NCI-H2029 treated with DMSO at 0.1 percent for 48 hours (cell line): Measurements from ENCODE around the gene FXN.
"Not testable (repeated sequence)": the region's sequence is repeated elsewhere in the genome, so short reads cannot be mapped to it uniquely, and the experiment has no call there.

Source experiments
- DNase-seq: peaks from one replicate; lab custom pipeline; 2025; lab: John Stamatoyannopoulos, UW

FXN gene

DNA sequence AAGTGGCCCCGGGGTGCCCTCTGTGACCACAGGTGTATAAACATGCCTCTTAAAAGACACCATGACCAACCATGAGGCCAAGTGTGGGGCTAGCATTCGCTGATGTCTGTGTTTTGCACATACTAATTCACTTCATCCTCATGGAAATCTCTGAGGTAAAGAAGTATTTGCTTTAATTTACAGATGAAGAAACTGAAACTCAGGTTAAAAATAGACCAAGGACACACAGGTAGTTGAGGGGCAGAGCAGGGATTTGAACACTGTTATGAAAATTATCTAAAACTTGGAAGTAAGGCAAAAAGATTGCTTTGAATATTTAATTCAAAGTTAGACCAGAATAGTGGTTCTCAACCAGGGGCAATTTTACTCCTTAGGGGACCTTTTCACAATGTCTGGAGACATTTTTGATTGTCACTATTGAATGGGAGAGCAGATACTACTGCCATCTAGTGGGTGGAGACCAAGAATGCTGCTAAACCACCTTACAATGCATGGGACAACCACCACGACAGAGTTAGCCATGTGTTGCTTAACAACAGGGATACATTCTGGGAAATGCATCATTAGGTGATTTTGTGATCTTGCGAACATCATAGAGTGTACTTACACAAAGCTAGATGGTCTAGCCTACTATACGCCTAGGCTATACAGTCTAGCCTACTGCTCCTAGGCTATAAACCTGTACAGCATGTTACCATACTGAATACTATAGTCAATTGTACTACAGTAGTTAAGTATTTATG, 8.0 kb upstream of the FXN start:
- peak; percentile 84 for DNase-seq

DNA sequence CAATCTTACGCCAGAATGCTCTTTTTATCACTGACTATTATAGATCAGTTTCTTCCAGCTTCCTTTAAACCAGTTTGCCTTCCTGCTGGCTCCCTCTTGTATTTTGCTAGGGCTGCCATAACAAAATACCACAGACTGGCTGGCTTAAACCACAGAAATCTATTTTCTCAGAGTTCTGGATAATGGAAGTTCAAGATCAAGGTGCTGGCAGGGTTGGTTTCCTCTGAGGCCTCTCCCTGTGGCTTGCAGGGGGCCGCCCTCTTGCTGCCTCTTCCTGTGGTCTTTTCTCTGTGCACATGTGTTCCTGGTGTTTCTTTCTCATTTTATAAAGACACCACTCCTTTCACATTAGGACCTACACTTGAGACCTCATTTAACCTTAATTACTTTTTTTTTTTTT, 6.8 kb upstream of the FXN start:
- no peak for DNase-seq

DNA sequence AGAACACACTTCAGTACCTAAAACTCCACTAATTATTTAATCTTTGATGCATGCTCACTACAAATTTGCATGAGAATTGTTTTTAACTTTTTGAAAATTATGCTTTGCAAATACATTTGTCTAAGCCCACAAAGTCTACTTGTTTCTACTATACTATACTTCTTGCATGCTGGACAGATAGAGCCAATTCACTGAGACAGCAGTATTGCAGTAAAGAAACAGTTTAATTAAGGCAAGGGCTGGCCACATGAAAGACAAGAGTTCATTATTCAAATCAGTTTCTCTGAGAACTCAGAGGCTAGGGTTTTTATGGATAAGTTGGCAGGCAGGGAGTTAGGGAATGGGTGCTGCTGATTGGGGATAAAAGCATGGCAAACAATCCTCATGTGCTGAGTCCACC, 6.0 kb upstream of the FXN start:
- no peak for DNase-seq

DNA sequence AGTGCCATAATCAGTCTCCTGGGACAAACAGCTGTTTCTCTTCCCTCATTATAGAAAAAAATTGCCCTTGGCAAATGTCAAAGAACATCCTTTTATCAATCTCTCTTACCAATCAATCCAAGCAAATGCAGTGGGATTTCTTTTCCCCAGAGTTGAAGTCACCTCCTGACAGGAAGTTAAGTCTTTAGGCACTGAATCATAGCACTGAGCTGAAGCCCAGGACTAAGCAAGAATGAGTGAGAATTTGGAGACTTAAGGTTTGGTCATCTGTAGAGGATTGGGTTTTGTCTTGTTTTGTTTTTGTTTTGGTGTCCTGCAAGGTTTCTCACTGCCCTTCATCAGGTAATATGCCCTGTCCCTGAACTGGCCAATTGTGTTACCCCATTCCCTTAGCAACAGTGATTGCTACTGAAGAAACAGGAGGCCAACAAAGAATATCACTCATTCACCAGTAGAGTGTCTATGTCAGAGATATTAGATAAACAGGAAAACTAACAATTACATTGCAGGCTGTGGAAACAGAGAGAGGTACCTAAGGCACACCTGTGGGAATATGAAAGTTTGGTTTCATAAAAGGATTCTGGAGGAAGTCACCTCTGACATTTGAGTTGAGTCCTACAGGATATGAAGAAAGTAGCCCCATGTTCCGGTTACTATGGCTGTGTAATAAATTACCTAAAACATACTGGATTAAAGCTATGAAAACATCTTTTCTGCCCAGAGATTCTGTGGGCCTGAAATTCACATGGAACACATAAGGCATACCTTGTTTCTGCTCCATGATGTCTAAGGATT, 4.5 kb upstream of the FXN start:
- no peak for DNase-seq

DNA sequence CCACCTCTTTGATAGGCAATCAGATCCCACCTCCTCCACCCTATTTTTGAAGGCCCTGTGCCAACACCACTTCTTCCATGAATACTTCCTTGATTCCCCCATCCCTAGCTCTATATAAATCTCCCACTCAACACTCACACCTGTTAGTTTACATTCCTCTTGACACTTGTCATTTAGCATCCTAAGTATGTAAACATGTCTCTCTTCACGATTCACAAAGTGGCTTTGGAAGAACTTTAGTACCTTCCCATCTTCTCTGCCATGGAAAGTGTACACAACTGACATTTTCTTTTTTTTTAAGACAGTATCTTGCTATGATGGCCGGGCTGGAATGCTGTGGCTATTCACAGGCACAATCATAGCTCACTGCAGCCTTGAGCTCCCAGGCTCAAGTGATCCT, 1.5 kb upstream of the FXN start:
- DNase-seq, result peak; percentile 43

DNA sequence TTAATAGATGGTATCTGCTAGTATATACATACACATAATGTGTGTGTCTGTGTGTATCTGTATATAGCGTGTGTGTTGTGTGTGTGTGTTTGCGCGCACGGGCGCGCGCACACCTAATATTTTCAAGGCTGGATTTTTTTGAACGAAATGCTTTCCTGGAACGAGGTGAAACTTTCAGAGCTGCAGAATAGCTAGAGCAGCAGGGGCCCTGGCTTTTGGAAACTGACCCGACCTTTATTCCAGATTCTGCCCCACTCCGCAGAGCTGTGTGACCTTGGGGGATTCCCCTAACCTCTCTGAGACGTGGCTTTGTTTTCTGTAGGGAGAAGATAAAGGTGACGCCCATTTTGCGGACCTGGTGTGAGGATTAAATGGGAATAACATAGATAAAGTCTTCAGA, 757 bp downstream of the FXN start:
- DNase-seq, result no peak

DNA sequence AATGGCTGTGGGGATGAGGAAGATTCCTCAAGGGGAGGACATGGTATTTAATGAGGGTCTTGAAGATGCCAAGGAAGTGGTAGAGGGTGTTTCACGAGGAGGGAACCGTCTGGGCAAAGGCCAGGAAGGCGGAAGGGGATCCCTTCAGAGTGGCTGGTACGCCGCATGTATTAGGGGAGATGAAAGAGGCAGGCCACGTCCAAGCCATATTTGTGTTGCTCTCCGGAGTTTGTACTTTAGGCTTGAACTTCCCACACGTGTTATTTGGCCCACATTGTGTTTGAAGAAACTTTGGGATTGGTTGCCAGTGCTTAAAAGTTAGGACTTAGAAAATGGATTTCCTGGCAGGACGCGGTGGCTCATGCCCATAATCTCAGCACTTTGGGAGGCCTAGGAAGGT, 1.2 kb downstream of the FXN start:
- no peak for DNase-seq

DNA sequence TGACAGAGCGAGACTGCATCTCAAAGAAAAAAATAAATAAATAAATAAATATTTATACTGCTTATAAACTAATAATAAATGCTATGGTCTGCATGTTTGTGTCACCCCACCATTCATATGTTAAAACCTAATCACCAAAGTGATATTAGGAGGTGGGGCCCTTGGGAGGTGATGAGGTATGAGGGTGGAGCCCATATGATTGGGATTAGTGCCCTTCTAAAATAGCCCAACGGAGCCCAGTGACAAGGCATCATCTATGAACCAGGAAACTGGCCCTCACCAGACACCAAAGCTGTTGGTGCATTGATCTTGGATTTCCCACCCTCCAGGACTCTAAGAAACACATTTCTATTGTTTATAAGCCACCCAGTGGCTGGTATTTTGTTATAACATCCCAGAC, 5.1 kb downstream of the FXN start:
- no peak for DNase-seq

DNA sequence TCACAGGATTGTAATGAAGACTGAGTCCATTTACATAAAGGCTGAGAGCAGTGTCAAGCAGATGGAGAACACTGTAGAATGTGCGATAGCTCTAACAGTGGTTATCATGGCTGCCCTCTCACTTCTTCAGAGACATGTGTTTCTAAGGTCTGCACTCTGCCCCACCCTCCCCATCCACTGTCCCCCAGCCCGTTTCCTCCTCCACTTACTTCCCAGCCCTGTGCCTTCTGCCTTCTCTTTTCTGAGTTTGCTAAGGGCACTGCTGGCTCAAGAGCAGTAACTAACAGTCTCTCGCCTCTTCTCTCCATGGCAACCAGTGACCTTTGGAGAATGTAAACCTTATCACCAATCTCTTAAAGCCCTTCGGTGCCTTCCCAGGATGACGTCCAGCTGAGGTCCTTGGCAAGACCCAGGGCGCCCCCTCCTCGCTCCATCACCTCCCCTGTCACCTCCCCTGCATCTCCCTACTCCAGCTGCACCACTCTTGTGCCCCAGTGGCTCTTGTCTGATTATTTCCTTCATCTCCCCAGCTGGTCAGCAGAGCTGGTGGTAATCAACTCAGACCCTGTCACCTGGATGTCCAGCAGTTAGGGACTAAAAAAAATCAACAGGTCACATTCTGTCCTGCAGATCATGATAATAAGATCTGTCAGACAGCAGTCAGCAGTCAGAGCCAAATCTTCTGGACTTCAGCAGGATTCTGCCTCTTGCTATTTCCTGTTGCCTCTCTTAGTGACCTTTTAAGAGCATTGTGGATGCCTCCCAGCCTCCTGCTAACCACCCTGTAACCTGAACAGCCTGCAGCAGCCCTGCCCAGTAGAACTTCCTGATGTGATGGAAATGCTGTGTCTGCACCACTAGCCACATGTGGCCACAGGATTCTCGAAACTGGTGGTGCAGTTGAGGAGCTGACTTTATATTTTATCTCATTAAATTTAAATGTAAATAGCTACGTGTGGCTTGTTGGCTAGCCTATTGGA, 9.0 kb downstream of the FXN start:
- no peak for DNase-seq

DNA sequence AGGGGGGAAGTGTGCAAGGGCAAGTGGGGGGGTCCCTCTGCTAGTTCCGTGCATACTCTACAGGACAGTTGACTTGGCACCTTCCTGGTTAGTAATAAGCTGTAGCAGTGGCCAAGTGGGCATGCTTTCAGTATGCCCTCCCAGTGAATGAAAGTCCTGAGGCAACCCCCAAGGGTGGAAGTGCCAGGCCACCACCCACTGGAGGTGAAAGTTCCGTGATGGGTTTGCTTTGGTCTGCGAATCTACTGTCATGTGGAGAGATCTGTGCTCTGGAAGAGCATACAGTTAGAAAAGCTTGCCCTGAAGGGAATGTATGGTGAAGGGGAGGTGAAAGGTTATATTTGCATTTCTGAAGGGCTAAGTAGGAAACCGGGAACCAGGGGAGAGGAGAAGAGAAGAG, 10.3 kb downstream of the FXN start:
- no peak for DNase-seq

DNA sequence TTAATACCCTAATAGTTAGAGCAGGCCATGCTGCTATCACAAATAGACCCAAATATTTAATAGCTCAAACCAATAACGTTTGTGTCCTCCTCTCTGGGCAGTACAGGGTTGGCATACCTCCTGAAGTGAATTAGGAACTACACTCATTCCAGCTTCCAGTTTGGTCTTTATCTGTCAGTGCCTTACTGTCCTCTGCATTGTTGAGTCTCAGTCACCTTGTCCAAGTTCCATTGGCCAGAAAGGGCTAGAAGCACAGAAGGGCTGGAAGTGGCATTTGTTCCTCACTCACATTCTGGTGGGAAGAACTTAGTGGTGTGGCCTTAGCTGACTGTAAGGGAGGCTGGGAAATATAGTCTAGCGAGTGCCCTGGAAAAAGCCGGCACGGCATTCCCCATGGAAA, 11.2 kb downstream of the FXN start:
- no peak for DNase-seq

DNA sequence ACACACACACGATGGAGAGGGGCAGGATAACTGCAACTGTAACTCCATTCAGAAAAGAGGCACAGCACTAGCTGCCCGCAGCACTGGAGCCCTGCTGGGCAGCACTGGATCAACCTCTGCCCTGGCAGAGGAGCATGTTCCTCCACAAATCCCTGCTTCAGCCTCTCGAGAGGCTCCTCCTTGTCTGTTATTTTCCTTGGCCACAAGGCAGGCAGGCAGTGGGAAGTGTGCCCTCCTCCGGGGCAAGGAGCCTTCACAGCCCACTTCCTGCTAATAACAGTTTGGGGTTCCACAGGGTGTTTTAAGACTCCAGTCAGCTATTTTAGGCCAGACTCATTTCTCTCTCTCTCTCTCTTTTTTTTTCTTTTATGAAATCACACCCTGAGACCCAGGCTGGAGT, 11.8 kb downstream of the FXN start:
- no peak for DNase-seq

DNA sequence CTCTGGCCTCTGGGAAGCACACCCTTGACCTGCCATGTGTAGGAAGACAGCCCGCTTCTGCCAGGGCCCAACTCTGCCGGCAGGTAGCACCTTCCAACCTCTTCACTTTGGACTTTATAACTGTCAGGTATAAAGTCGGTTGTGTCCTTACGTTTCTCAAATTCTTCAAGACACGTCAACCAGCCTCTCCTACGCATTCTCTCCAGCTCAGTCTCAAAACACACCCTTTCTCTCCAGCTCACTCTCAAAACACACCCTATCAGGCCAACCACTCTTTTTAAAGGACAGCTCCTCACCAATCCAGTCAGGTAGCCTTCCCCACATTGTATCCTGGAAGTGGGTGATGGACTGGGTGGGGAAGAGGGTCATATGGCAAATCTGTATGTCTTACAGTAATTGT, 13.5 kb downstream of the FXN start:
- DNase-seq, result no peak

DNA sequence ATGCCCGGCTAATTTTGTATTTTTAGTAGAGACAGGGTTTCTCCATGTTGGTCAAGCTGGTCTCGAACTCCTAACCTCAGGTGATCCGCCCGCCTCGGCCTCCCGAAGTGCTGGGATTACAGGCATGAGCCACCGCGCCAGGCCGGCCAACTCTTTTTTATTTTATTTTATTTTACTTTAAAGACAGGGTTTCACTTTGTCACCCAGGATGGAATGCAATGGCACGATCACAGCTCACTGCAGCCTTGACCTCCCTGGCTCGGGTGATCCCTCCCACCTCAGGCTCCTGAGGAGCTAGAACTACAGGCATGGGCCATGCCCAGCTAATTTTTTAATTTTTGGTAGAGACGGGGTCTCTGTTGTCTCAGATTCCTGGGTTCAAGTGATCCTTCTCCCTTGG, 15.4 kb downstream of the FXN start:
- not testable (repeated sequence) for DNase-seq

DNA sequence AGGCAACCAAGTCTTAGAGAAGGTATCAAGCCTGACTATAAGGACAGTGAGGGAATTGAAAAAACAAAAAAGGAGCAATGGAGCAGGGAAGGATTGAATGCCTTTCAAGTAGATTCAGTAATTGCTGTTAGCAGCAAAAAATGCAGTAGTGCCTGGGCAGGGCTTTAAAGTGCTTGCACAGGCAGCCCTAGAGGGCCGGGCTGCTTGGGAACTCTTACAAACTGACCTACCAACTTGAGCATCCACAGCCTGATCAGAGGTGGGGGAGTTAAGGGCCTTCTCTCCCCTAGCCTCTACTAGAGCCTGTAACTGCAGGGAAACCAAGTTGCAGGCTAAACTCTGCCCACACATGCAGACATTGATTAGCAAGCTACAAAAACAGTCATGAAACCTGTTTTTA, 19.4 kb downstream of the FXN start:
- no peak for DNase-seq

DNA sequence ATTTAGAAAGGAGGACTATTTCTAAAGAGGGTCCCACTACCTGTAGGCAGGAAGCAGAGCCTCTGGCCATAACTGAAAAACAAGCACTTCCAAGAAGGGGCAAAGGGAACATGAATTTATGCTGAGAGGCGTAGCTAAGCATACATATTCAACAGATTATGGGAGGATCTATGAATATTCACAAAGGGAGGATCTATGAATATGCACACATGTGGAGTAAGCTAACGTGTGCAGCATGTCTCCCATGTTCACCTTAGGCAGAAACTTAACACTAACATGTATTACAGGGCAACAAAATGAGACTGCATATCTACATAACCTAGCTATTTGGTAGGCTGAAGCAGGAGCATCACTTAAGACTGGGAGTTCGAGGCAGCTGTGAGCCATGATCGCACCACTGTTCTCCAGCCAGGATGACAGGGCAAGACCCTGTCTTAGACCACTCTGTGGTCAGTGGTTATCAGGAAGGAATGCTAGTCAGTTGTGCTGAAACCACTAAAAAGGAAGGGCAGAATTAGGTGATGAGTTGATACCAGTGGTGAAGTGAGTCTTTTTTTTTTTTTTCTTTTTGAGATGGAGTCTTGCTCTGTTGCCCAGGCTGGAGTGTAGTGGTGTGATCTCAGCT, 20.8 kb downstream of the FXN start:
- DNase-seq, result no peak

DNA sequence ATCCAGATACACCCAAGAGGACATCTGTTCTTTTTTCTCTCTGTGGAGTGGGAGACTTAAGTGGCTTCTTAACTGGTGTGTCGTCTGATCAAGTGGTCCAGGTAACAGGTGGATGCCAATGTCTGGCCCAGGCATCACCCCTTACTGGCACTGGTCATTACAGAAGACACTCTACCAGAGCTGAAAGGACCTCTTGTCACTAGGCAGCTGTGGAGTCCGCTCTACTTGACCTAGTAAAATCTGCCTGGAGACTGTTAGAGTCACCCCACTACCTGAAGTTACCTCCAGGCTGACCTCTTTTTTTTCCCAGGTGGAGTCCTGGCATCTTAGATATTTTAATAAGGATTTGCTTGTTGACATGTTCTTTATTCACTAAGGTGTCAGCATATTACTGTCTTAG, 22.5 kb downstream of the FXN start:
- DNase-seq, result peak; percentile 79

DNA sequence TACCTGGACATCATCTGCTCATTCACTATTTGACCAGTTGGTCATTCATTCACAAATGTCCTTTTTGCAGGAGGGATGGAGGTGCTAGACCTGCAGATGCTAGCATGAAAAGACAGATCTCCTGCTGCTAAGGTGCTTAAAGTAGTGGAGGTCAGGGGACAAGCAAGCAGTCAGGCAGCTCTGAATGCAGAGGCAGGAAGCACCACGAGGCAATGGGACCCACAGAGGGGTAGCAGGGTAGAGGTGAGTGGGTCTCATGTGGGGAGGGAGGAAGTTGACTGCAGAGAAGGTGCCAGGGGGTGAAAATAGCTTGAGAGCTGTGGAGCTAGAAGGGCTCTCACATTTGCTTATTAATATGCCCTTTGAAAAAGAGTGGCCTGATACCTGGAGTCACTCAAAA, 25.2 kb downstream of the FXN start:
- DNase-seq, result no peak

DNA sequence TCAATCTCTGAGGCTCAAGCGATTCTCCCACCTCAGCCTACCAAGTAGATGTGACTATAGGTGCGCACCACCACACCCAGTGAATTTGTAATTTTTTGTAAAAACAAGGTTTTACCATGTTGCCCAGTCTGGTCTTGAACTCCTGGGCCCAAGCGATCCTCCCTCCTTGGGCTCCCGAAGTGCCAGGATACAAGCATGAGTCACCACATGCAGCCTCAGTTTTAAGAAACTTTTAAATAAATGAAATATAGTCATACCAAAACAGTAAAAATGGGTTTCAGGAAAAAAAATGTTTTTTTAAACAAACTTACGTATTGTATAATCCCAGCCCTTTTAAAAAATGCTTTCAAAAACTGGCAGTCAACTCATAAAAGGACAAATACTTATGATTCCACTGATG, 26.6 kb downstream of the FXN start:
- no peak for DNase-seq

DNA sequence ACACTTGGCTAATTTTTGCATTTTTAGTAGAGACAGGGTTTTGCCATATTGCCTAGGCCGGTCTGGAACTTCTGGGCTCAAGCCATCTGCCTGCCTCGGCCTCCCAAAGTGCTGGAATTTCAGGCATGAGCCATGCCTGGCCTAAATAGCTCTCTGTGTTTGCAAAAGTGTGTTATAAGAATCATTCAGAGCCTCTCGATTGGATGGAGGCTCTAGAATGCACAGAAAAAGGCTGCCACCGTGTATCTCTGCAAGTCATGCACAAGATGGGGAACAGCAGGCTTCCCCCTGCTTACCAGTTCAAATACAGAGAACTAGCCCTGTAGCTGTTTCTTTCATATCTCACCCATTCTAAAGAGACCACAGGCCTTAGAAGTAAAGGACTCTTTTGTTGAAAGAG, 28.3 kb downstream of the FXN start:
- no peak for DNase-seq

DNA sequence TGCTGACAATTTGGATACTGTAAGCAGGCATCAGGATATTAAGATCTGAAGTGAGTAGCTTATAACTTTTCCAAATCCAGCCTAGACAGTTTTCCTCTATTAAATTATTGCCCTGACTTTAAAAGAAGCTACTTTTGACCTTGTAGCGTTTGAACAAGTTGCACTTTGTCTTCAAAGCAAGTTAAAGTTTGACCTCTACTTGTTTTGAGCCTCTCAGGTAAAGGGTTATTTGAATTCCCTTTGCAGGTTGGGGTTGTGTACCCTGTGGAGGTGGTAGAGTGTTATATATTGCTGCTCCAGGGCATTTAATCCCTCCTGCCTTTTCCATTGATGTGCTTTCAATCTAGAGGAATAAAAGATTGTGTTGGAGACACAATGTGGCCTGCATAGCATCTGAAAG, 30.1 kb downstream of the FXN start:
- DNase-seq, result no peak

DNA sequence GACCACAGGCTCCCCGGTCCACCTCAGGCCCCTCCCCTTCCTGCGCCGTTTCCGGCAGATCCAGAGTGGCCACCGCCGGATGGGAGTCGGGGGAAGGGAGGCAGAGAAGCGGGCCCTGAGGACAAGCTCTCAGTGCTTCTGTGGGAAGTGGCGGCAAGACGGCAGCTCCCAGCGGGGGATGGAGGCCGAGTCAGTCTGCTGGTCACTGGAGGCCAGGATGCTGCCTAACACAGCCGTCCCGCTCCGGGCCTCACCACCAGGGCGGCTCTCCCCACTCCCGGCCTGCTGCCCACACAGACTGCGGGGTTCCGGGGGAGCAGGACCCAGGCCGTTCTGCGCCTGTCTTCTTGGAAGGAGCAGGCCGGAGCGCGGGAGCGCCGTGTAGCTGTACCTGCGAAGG, 31.4 kb downstream of the FXN start:
- no peak for DNase-seq
